GM18873 (cell line): ENCODE results near the gene STRIT1.
"Not testable (repeated sequence)": the region's sequence is repeated elsewhere in the genome, so short reads cannot be mapped to it uniquely, and the experiment has no call there.

Experiments used
- ATAC-seq: cut with Tn5 transposase; IDR thresholded peaks from one replicate; pipeline ENCODE4 v1.9.1; 2021; ENCODE audit warnings: mild to moderate bottlenecking, moderate library complexity, moderate number of reproducible peaks; ENCODE audit not compliant: unreplicated experiment, low FRiP score

STRIT1 gene

GRCh38 chr3:155313916-155314315, 20.4 kb upstream of the STRIT1 start:
- ATAC-seq, result no peak

- no peak for ATAC-seq
These were observed 19.8 kb upstream of the STRIT1 start for GRCh38 chr3:155313300-155313699.

- ATAC-seq, result no peak
These were observed 19.3 kb upstream of the STRIT1 start for GRCh38 chr3:155312781-155313180.

DNA sequence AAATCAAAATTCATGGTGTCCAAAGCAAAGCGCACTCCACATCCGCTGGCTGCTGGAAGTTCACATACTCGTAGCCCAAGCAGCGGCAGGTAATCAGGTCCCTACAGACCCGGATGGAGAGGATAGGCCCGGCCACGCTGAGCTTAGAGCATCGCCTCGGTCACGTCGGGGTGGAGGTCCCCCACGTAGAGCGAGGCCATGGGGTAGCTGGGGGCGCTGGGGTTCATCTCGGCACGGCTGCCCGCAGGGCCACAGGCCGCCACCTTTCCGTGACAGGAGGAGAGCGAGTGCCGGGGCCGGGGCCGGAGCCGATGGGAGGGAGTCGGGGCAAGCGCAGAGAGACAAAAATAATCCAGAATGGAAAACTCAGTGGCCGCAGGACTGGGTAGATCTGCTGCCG, 16.1 kb upstream of the STRIT1 start:
- no peak for ATAC-seq

DNA sequence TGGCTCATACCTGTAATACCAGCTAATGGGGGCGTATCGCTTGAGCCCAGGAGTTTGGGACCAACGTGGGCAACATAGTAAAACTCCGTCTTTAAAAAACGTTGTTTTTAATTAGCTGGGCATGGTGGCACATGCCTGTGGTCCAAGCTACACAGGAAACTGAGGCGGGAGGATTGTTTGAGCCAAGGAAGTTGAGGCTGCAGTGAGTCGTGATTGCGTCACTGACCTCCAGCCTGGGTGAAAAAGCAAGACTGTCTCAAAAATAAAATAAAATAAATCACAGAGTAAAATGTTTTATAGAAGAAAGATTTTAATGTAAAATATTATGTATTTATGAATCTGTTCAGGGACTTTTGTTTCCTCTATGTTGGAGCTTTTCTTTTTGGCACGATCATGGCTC, 15.3 kb upstream of the STRIT1 start:
- no peak for ATAC-seq

GRCh38 chr3:155307183-155307582, 13.7 kb upstream of the STRIT1 start:
- no peak for ATAC-seq

DNA sequence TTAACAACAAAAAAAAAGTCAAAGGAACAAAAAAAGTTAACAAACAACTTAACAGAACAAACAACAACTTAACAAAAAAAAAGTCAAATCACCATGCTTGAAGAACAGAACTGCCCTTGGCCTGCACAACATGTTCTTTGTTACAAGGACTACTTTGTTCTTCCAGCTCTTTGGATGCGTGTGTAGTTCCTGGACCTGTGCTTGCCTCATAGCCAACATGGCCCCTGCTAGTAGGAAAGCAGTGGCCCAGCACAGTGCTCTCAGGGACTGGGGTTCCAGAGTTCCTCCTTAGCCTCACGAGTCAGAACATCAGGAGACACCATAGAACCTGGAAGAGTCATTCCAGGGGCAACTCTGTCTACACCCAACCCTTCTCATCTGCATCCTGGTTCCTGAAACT, 10.9 kb upstream of the STRIT1 start:
- no peak for ATAC-seq

GRCh38 chr3:155303540-155304097, 10.1 kb upstream of the STRIT1 start:
- no peak for ATAC-seq

DNA sequence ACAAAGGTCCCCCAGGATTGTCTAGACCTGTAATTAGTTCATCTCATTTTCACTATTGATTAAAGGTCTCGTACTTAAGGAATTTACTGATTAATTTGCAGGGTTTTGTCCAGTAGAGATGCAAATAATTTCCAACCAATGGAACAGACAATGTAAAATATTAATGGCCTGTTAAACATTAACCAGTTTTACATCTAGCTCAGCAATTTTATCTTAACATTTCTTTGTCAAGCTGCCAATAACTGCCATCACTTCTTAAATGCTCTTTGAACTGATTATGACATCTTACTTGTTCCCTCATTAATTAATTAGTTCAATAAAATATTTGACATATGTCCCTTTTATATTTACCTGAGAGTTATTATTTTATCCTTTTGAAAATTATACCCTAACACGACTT, 9.4 kb upstream of the STRIT1 start:
- ATAC-seq, result no peak

DNA sequence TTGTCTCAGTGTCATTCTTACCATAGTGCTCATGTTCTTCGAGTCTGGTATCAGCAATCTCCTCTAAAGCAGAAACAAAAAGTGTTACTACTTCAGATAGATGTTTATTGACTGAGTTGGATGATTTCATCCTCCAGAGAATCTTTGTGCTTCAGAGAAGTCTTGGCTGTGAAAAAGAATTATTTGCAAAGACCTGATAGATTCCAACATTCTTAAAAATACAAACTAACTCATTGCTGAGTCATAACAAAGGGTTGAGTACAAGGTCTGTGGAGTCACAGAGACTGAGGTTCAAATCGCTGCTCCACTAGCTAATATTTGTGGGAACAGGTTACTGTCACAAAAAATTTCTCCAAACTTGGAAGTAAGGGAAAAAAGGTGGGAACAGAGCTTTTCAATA, 9.0 kb upstream of the STRIT1 start:
- ATAC-seq, result no peak

GRCh38 chr3:155297100-155297499, 3.6 kb upstream of the STRIT1 start:
- ATAC-seq, result no peak

DNA sequence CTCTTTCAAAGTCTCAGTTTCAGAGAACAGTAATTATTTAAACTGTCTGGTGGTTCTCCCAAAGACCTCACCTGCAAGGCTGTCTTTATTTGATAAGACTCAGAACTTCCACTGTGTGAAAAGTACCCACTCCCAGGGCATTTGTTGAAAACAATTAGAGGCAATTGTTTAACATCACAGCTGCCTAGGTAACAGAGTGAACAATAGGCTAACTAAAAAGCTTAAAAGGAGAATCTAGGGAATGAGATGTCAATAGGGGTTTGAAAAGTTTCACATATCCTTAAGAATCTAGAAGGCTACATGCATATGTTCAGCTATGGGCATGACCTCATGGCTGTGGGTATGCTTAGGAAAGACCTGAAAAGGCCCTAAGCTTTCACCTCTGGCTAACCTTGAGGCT, 2.9 kb upstream of the STRIT1 start:
- ATAC-seq, result no peak

GRCh38 chr3:155292693-155293092, 790 bp downstream of the STRIT1 start:
- ATAC-seq, result no peak

GRCh38 chr3:155292133-155292532, 1.4 kb downstream of the STRIT1 start:
- ATAC-seq, result no peak

DNA sequence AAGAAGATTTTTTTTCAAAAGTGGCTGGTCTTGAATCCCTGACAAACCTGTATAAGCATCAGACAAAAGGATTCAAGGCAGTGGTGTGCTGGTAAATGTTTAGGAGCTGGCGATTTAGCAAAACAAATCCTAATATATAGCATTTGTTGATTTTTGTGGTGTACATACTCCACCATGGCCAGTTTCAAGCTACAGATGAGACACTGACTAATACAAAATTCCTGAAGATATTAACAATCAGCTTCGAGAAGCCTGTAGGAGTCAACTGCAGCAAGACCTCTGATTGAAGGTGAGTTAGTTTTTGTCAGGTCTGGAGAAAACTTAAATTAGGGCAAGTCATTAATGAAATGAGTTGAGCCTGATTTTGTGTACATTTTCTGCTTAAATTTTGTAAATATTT, 6.7 kb downstream of the STRIT1 start:
- no peak for ATAC-seq

- no peak for ATAC-seq
These were observed 7.5 kb downstream of the STRIT1 start for GRCh38 chr3:155285936-155286335.

DNA sequence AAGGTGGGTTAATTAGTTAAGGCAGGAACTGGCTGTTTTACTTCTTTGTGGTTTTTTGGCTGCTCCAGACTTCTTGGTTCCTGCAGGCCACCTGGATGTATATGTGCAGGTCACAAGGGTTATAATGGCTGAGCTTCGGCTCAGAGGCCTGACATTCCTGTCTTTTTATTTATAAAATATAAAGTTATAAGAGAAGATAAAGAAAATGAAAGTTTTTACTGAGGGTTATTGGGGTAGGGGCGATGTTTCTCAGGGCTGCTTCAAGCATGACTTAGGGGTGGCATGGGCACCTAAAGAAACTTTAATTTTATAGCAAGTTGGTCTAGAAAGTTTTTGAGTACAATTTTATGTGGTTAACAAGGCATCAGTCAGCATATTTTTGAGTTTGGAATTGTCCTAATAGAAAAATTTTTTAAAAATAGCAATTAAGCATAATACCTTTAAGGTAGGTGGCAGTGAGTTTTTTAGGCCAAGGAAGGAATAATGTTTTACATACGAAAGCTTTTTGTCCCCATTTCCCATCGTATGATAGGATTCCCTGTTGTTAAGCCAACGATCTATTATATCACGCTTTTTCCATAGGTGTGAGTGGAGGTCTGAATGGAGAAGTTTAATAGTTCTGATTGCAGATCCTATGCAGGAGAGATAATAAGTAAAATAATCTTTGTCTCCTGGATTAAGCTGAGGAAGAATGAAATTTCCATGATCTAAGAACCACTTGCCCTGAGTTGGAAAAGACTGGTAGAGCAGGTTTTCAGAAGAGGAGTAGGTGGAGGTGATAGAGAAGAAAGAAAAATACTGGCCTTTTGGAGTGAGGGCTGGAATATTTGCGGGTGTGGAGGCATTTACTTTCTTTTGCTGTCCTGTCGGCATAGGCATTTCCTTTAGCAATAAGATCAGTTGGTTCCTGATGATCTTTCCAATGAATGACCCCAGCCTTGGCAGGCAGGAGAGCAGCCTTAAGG, 10.1 kb downstream of the STRIT1 start:
- ATAC-seq, result no peak

DNA sequence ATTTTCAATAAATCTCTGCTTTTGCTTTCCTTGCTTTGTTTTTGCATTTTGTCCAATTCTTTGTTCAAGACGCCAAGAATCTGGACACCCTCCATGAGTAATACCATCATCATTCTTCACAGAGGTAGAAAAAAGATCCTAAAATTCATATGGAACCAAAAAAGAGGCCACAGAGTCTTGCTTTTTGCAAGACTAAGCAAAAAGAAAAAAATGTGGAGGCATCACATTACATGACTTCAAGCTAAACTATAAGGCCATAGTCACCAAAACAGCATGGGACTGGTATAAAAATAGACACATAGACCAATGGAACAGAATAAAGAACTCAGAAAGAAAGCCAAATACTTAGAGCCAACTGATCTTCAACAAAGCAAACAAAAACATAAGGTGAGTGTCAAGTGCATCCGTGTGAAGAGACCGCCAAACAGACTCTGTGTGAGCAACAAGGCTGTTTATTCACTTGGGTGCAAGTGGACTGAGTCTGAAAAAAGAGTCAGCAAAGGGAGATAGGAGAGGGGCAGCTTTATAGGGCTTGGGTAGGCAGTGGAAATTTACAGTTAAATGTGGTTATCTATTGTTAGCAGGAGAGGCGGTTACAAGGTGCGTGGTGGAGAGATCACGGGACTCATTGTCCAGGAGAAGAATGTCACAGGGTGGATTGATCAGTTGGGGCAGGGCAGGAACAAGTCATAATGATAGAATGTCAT, 10.9 kb downstream of the STRIT1 start:
- ATAC-seq, result no peak

DNA sequence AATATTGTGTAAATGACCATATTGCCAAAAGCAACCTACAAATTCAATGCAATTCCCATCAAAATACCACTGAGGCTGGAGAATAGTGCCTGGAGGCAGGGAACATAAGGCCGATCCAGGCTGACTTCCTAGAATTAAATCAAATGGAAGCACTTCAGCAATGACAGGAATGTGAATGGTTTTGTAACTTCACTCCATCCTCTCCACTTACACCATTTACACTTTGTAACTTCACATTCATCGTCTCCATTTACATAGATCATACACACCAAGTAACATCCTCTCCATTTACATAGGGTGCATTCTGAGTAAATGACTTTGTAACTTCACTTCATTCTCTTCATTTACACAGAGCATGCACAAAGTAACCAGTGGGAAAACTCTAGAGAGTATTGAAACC, 11.6 kb downstream of the STRIT1 start:
- no peak for ATAC-seq

GRCh38 chr3:155276089-155276488, 17.4 kb downstream of the STRIT1 start:
- ATAC-seq, result not testable (repeated sequence)

DNA sequence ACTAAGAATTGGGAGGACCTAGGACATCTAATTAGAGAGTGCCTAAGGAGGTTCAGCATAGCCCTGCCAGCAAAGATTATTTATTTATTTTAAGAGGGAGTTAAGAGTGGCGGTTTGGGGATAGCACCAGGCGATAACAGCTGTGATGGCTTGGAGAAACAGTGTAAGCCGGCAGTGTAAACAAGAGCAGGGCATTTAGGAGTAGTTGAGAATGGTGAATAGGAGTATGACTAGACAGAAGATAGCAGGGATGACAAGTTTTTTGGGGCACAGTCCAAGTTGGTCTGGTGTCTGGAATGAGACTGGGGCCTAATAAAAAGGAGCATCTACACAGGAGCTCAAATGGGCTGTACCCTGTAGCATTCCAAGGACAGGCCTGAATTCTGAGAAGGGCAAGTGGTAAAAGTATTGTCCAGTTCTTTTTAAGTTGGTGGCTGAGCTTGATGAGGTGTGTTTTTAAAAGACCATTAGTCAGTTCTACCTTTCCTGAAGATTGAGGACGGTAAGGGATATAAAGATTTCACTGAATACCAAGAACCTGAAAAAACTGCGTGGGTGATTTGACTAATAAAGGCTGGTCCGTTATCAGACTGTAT, 18.2 kb downstream of the STRIT1 start:
- not testable (repeated sequence) for ATAC-seq
